ENCODE data around the gene TRMT11. TPM values are rescaled to one million over a fixed set of nuclear protein-coding genes. Genes with fewer than 3 reads are reported as not detected.

The TRMT11 gene
- total RNA-seq, 4 donors from 2014 or later = 23.6 to 152 (median 28.9) TPM

- TF ChIP-seq EP300 (IDR thresholded peaks at IDR 0.05; ENCODE audit: low read depth) (no peak), POLR2AphosphoS5 (IDR thresholded peaks at IDR 0.05) (no peak), POLR2A (IDR thresholded peaks at IDR 0.05) (no peak), CTCF (IDR thresholded peaks at IDR 0.05) (no peak)
- Histone ChIP-seq H3K4me1 (peaks cover 8 to 25% (median 11%) of the 10 kb centered on the region in 4 donors), H3K4me3 (no peak overlapping the region), H3K27ac (no peak overlapping the region), H3K9me3 (no peaks in the 10 kb centered on the region), H3K36me3 (no peaks in the 10 kb centered on the region), H3K27me3 (no peaks in the 10 kb centered on the region)
- intact Hi-C loops (cut with DNase I; ENCODE audit: low total_unique reads) (no loop called here), in situ Hi-C loops (cut with MboI; ENCODE audit: low pct_ligation_motif_present in 1 of 4, low pct_unique_long_range_greater_than_20kb in 1 of 4, low sequenced_read_pairs in 3 of 4) (loop anchor here in 3 of 4 donors (25.0 kb wide), 2 partner anchors 174 to 649 kb away; partner anchors contain the start of genes HDDC2 (in 3 of the 3) and NCOA7 (in 1 of the 3))
- DNase-seq = no peak
- 87 to 88% methylated on average over 2 to 3 of the region's 3 CpGs for WGBS, 2 donors (ENCODE audit: low coverage in 1 of 2)
These were observed 25.2 kb upstream of the TRMT11 start for GRCh38 chr6:125961117-125961516.

- intact Hi-C loops (cut with DNase I; ENCODE audit: low total_unique reads) = no loop called here
- no peak overlapping the region for H3K4me3 ChIP-seq
- DNase-seq = no peak
- H3K27me3 ChIP-seq = no peaks in the 10 kb centered on the region
- H3K27ac ChIP-seq = no peak overlapping the region
- no peak for TF ChIP-seq EP300 (IDR thresholded peaks at IDR 0.05; ENCODE audit: low read depth)
- TF ChIP-seq POLR2A (IDR thresholded peaks at IDR 0.05) = no peak
- TF ChIP-seq CTCF (IDR thresholded peaks at IDR 0.05) = no peak
- TF ChIP-seq POLR2AphosphoS5 (IDR thresholded peaks at IDR 0.05) = no peak
- peaks cover 5 to 17% (median 6%) of the 10 kb centered on the region in 4 donors for H3K4me1 ChIP-seq
- H3K9me3 ChIP-seq = no peaks in the 10 kb centered on the region
- 94 to 95% methylated on average over 6 to 8 of the region's 8 CpGs for WGBS, 2 donors (ENCODE audit: low coverage in 1 of 2)
- peaks cover 0 to 11% (median 4%) of the 10 kb centered on the region in 4 donors for H3K36me3 ChIP-seq
- in situ Hi-C loops (cut with MboI; ENCODE audit: low pct_ligation_motif_present in 1 of 4, low pct_unique_long_range_greater_than_20kb in 1 of 4, low sequenced_read_pairs in 3 of 4) = loop anchor here in 3 of 4 donors (25.0 kb wide), 2 partner anchors 176 to 651 kb away; partner anchors contain the start of genes HDDC2 (in 3 of the 3) and NCOA7 (in 1 of the 3)
These were observed 23.3 kb upstream of the TRMT11 start for GRCh38 chr6:125962900-125963497.

- peaks cover 0 to 15% (median 6%) of the 10 kb centered on the region in 4 donors for H3K36me3 ChIP-seq
- intact Hi-C loops (cut with DNase I; ENCODE audit: low total_unique reads) = no loop called here
- H3K9me3 ChIP-seq = no peaks in the 10 kb centered on the region
- in situ Hi-C loops (cut with MboI; ENCODE audit: low pct_ligation_motif_present in 1 of 4, low pct_unique_long_range_greater_than_20kb in 1 of 4, low sequenced_read_pairs in 3 of 4) = loop anchor here in 3 of 4 donors (25.0 kb wide), 2 partner anchors 177 to 652 kb away; partner anchors contain the start of genes HDDC2 (in 3 of the 3) and NCOA7 (in 1 of the 3)
- H3K27me3 ChIP-seq = no peaks in the 10 kb centered on the region
- peaks cover 0 to 8% (median 0%) of the 10 kb centered on the region in 4 donors for H3K4me1 ChIP-seq
- H3K27ac ChIP-seq = no peak overlapping the region
- WGBS, 2 donors (ENCODE audit: low coverage in 1 of 2) = 75 to 79% methylated on average over 2 of the region's 2 CpGs
- DNase-seq = no peak
- no peak overlapping the region for H3K4me3 ChIP-seq
- TF ChIP-seq CTCF (IDR thresholded peaks at IDR 0.05) (no peak), EP300 (IDR thresholded peaks at IDR 0.05; ENCODE audit: low read depth) (no peak), POLR2A (IDR thresholded peaks at IDR 0.05) (no peak), POLR2AphosphoS5 (IDR thresholded peaks at IDR 0.05) (no peak)
These were observed 22.5 kb upstream of the TRMT11 start for GRCh38 chr6:125963817-125964216.

GRCh38 chr6:125966569-125966968 is 19.8 kb upstream of the TRMT11 start:
- Histone ChIP-seq H3K4me1 (no peaks in the 10 kb centered on the region), H3K27me3 (no peaks in the 10 kb centered on the region), H3K9me3 (no peaks in the 10 kb centered on the region), H3K27ac (no peak overlapping the region), H3K4me3 (no peak overlapping the region), H3K36me3 (peaks cover 0 to 15% (median 7%) of the 10 kb centered on the region in 4 donors)
- intact Hi-C loops (cut with DNase I; ENCODE audit: low total_unique reads) (no loop called here), in situ Hi-C loops (cut with MboI; ENCODE audit: low pct_ligation_motif_present in 1 of 4, low pct_unique_long_range_greater_than_20kb in 1 of 4, low sequenced_read_pairs in 3 of 4) (loop anchor here in 3 of 4 donors (25.0 kb wide), 2 partner anchors 179 to 654 kb away; partner anchors contain the start of genes HDDC2 (in 3 of the 3) and NCOA7 (in 1 of the 3))
- WGBS, 2 donors (ENCODE audit: low coverage in 1 of 2) = 98 to 100% methylated on average over 1 of the region's 1 CpG
- TF ChIP-seq POLR2A (IDR thresholded peaks at IDR 0.05) (no peak), EP300 (IDR thresholded peaks at IDR 0.05; ENCODE audit: low read depth) (no peak), CTCF (IDR thresholded peaks at IDR 0.05) (no peak), POLR2AphosphoS5 (IDR thresholded peaks at IDR 0.05) (no peak)
- no peak for DNase-seq

Measured in transverse colon (tissue), 4 donors.